ENCODE results near the gene NKAP. TPM values are rescaled to one million over a fixed set of nuclear protein-coding genes. Genes with fewer than 3 reads are reported as not detected.
"Not testable (repeated sequence)": the region's sequence is repeated elsewhere in the genome, so short reads cannot be mapped to it uniquely, and the experiment has no call there.

Gene NKAP
- total RNA-seq, 1 donor = 3.9 TPM

- DNase-seq (ENCODE audit: low read depth) = no peak
- no peak within 1 kb of the TSS for H3K4me3 ChIP-seq (ENCODE audit: low read depth, low read length)
- TF ChIP-seq CTCF (IDR thresholded peaks at IDR 0.05; ENCODE audit: insufficient read depth, low read depth, low read length) = no peak
These were observed 47.7 kb downstream of the NKAP start, which contains the start of gene AKAP14 for GRCh38 chrX:119895843-119896326. TSS of gene AKAP14 (plus strand) at chrX:119895893. CDS start at chrX:119903224, 7,331 bp downstream.

DNA sequence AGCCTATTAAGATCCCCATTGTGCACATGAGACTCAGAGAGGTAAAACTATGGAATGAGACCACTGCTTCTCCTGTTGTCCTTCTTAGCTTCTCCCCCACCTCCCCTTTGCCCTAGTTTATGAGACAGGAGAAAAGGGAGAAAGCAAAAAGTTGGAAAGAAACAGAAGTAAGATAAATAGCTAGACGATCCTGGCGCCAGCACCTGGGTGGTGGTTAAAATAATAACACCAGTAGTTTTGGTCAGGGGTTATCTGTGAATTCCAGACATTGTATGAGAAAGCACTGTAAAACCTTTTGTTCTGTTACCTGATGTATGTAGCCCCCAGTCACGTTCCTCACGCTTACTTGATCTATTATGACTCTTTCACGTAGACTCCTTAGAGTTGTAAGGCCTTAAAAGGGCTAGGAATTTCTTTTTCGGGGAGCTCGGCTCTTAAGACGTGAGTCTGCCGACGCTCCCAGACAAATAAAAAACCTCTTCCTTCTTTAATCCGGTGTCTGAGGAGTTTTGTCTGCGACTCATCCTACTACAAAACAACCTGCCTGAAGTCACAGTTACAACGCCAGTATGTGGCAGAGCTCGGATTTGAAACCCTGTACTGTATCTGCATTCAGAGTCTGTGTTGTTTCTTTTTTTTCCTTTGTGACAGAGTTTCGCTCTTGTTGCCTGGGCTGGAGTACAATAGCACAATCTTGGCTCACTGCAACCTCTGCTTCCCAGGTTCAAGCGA, 51.4 kb downstream of the NKAP start:
- H3K4me3 ChIP-seq (ENCODE audit: low read depth, low read length); DNase-seq (ENCODE audit: low read depth): not testable (repeated sequence)

DNA sequence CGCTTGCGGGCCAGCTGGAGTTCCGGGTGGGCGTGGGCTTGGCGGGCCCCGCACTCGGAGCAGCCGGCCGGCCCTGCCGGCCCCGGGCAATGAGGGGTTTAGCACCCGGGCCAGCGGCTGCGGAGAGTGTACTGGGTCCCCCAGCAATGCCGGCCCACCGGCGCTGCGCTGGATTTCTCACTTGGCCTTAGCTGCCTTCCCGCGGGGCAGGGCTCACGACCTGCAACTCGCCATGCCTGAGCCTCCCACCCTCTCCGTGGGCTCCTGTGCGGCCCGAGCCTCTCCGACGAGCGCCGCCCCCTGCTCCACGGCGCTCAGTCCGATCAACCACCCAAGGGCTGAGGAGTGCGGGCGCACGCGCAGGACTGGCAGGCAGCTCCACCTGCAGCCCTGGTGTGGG, 52.9 kb downstream of the NKAP start:
- DNase-seq (ENCODE audit: low read depth); H3K4me3 ChIP-seq (ENCODE audit: low read depth, low read length): not testable (repeated sequence)

DNA sequence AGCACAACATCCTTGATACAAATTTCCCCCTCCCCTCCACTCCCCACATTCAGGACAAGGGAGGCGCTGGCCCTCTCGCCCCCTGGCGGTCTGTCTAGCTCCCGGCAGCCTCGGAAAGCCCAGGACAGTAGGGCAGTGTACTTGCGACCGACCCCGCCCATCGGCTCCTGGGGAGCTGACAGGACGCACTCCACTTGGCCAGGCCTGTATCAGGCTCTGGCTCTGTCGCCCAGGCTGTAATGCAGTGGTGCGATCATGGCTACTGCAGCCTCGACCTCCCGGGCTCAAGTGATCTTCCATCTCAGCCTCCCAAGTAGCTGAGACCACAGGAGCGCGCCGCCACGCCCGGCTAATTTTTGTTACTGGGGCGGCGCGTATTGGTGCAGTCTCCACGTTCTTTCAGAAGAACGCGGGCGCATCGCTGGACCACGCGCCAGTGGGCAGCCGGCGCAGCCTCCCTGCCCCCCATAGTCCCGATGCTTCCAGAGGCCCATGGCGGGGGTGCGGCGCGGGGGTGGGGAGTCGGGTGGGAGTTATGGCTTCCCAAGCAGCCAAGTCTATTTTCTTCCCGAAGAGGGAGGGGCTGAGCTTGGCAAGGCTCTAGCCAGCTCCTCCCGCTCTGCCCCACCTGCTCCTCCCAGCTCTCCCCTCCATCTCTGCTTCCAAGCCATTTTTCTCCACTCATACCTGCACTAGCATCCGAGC, 55.7 kb downstream of the NKAP start:
- peak; percentile 62 for TF ChIP-seq CTCF (IDR thresholded peaks at IDR 0.05; ENCODE audit: insufficient read depth, low read depth, low read length)
- peak; percentile 52 for DNase-seq (ENCODE audit: low read depth)
- peak overlapping the region; percentile 45 for H3K4me3 ChIP-seq (ENCODE audit: low read depth, low read length)

DNA sequence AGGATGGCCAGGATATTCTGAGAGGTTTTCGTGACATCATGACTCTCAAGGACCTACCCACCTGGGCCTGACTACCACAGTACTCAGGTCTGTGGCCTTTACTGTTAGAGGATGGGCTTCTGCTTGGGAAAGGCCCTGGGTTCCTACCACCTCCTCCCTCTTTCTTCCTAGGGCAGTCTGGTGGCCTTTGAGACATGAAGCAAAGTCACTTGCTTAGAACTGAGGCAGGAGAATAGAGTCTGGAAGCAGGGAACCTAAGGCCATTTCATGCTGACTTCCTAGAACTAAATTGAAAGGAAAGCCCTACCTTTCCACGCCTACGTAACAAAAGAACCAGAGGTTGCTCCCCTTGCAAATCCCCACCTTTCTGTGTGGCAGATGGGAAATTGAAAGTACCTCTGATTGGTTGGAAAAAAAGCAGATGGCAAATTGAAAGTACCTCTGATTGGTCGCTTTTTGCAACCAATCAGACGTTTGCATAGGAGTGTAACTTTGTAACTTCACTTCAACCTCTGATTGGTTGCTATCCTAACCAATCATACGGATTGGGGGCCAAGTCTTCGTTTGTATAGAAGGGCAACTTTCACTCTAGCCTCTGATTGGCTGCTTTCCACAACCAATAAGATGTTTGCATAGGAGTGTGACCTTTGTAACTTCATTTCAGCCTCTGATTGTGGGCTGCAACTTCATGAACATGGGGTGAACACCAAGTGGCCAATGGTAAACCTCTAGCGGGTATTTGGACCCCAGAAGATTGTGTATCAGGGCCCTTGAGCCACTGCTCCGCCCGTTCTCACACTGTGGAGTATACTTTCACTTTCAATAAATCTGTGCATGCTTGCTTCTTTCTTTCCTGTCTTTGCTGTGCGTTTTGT, 57.8 kb downstream of the NKAP start:
- peak overlapping the region; percentile 25 for H3K4me3 ChIP-seq (ENCODE audit: low read depth, low read length)
- TF ChIP-seq CTCF (IDR thresholded peaks at IDR 0.05; ENCODE audit: insufficient read depth, low read depth, low read length) = no peak
- peak; percentile 64 for DNase-seq (ENCODE audit: low read depth)

DNA sequence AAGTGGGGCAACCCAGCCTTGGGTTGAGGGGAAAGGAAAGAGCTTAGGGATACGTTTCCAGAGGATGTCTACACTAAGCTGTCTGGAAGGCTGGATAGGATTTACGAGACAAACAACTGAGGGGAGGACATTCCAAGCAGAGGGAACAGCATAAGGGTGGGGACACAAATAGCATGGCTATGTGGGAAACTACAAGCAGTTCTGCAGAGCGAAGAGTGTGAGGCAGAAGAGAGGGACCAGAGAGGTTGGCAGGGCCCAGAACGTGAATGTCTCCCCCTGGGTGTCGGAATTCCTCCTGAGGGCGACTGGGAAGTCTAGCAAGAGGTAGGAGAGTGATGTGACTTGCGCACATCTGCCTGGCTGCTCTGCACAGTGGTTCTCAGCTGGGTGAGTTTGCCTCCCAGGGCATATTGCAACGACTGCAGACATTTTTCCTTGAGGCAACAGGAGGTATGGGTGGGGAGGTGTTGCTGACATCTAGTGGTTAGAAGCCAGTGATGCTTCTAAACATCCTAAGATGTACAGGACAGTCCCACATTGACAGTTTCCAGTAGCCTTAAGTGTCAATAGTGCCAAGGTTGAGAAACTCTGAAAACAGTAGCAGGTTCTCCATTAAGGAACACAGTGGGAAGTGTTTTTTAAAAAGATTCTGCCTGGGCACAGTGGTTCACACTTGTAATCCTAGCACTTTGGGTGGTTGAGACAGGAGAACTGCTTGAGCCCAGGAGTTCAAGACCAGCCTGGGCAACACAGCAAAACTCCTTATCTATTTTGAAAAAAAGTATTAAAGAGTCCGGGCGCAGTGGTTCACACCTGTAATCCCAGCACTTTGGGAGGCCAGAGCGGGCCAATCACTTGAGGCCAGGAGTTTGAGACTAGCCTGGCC, 62.8 kb downstream of the NKAP start:
- peak; percentile 73 for TF ChIP-seq CTCF (IDR thresholded peaks at IDR 0.05; ENCODE audit: insufficient read depth, low read depth, low read length)
- DNase-seq (ENCODE audit: low read depth) = peak; percentile 69
- H3K4me3 ChIP-seq (ENCODE audit: low read depth, low read length) = no peak overlapping the region

DNA sequence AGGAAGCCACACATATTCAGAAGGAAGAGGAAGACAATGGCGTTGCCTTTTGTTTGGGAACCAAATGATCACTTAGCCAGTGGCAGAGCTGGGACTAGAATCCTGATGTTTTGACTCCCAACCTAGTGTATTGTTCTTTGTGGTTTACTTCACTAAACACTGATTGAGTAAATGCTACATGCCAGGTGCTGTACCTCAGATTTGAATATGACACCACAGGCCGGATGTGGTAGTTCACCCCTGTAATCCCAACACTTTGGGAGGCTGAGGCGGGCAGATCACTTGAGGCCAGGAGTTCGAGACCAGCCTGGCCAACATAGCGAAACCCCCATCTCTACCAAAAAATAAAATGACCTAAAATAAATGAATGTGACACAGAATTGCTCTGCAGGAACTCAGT, 63.5 kb downstream of the NKAP start:
- no peak for DNase-seq (ENCODE audit: low read depth)
- no peak overlapping the region for H3K4me3 ChIP-seq (ENCODE audit: low read depth, low read length)
- no peak for TF ChIP-seq CTCF (IDR thresholded peaks at IDR 0.05; ENCODE audit: insufficient read depth, low read depth, low read length)

Data from fibroblast of villous mesenchyme (primary cell).